Neural progenitor cell (in vitro differentiated cells): ENCODE data around the gene C12orf42.

ENCODE experiments used
- CTCF ChIP-seq: fragments of 200-600 bp; sonication (generic); IDR thresholded peaks from 2 replicates; pipeline ENCODE4 v1.5.1; 2017; ENCODE audit warnings: antibody characterized with exemption, mild to moderate bottlenecking
- EZH2 ChIP-seq: fragments of 200-600 bp; sonication (generic); IDR thresholded peaks from 2 replicates; pipeline ENCODE4 v1.6.1; 2017; ENCODE audit warnings: antibody characterized with exemption, mild to moderate bottlenecking, moderate library complexity

DNA sequence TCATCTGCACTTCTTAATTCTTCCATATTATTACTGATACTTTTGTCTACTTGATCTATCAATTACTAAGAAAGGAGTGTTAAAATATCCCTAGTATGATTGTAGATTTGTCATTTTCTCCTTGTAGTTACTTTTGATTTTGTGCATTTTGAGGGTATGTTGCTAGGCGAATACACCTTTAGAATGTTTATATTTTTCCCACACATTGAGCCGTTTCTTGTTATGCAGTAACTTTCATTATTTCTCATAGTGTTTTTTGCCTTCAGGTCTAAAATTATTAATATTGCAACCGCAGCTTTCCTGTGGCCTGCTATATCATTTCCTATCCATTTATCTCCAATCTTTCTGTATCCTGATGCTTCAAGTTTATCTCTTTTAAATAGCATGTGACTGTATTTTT lies 44.6 kb upstream of the C12orf42 start:
- TF ChIP-seq CTCF (no peak), EZH2 (no peak)
